Panc1 (cell line): ENCODE data around the gene CPOX. TPM values are rescaled to one million over a fixed set of nuclear protein-coding genes. Genes with fewer than 3 reads are reported as not detected.

Source experiments
- ATAC-seq: fragments of 200-7000 bp; cut with Tn5 transposase; 2 replicates; pipeline ENCODE4 v1.9.1; 2020; ENCODE audit warnings: mild to moderate bottlenecking, moderate library complexity
- BruUV-seq: library from RNA; stranded (reverse); fragments of 400-500 nt; replicated peaks from 2 replicates; lab custom pipeline; 2021; lab: Mats Ljungman, UMichigan
- CTCF ChIA-PET: fragments of 300-600 bp; sonication (Branson Sonifier 250); formaldehyde crosslinking; loops from one replicate; lab custom pipeline; 2022; ENCODE audit warnings: antibody characterized with exemption; lab: Charles Lee
- POLR2A ChIA-PET: fragments of 300-600 bp; sonication (Branson Sonifier 250); formaldehyde crosslinking; loops from one replicate; lab custom pipeline; 2022; ENCODE audit warnings: antibody characterized with exemption; lab: Charles Lee
- DNase-seq: peaks from one replicate; pipeline ENCODE4 v3.0.0-alpha.2; 2010; ENCODE audit warnings: low read depth, low spot score
- H3K27ac ChIP-seq: 2 replicates; pipeline ENCODE4 v1.5.1; 2011; ENCODE audit warnings: mild to moderate bottlenecking, low read length, inconsistent platforms
- H3K27me3 ChIP-seq: fragments of 200-500 bp; sonication (Bioruptor generic); 2 replicates; pipeline ENCODE4 v1.6.0; 2014; ENCODE audit warnings: low read length, inconsistent platforms; ENCODE audit not compliant: control insufficient read depth, insufficient read depth
- H3K36me3 ChIP-seq: fragments of 200-500 bp; sonication (Bioruptor generic); 2 replicates; pipeline ENCODE4 v1.5.1; 2014; ENCODE audit warnings: inconsistent platforms, mild to moderate bottlenecking, low read length, moderate library complexity; ENCODE audit not compliant: control insufficient read depth, insufficient read depth
- H3K4me1 ChIP-seq: 2 replicates; pipeline ENCODE4 v1.5.1; 2011; ENCODE audit warnings: inconsistent platforms, mild to moderate bottlenecking, low read length, moderate library complexity; ENCODE audit not compliant: control insufficient read depth, insufficient read depth
- H3K4me3 ChIP-seq, 2 experiments: 2 replicates each; pipeline ENCODE4 v1.5.1; 2011 to 2012; ENCODE audit warnings: low read depth in 2 of 2, low read length in 2 of 2, mild to moderate bottlenecking in 2 of 2, inconsistent platforms in 1 of 2, moderate library complexity in 1 of 2
- H3K9me3 ChIP-seq: fragments of 200-500 bp; sonication (Bioruptor generic); 2 replicates; pipeline ENCODE4 v1.5.1; 2014; ENCODE audit warnings: low read depth, mild to moderate bottlenecking, inconsistent platforms, low read length, moderate library complexity; ENCODE audit not compliant: control insufficient read depth, insufficient read depth
- POLR2AphosphoS5 ChIP-seq: IDR thresholded peaks from 2 replicates; pipeline ENCODE4 v1.6.1; 2012; ENCODE audit warnings: mild to moderate bottlenecking, low read depth, low read length, moderate library complexity
- SIN3A ChIP-seq: IDR thresholded peaks from 2 replicates; pipeline ENCODE4 v1.6.1; 2012; ENCODE audit warnings: low read depth, mild to moderate bottlenecking, low read length, moderate library complexity, borderline replicate concordance; ENCODE audit not compliant: insufficient read depth
- TCF7L2 ChIP-seq: IDR thresholded peaks from 2 replicates; pipeline ENCODE4 v1.6.1; 2011; ENCODE audit warnings: mild to moderate bottlenecking, low read depth, low read length, inconsistent platforms
- in situ Hi-C: cut with HindIII; loops from 2 replicates; pipeline ENCODE4 v1.10.0; 2016; ENCODE audit warnings: low sequenced_read_pairs, low pct_unique_long_range_greater_than_20kb
- intact Hi-C: fragments of 100-400 bp; cut with micrococcal nuclease; formaldehyde crosslinking; loops from one replicate; pipeline ENCODE4 v1.10.0; 2022; ENCODE audit not compliant: unreplicated experiment
- total RNA-seq: library from RNA; stranded (reverse); gene quantifications from one replicate; pipeline ENCODE4 v1.2.1, GENCODE V29; 2021; ENCODE audit not compliant: unreplicated experiment
- TF ChIP-seq, protein P1 (sequence below), 2 experiments: IDR thresholded peaks; 2 replicates each; pipeline ENCODE4 v1.6.1; 2011 to 2012; ENCODE audit warnings: low read depth in 2 of 2, control low read depth in 1 of 2, low read length in 1 of 2, mild to moderate bottlenecking in 1 of 2, moderate library complexity in 1 of 2; ENCODE audit not compliant: insufficient read depth in 1 of 2
- TF ChIP-seq, protein P2 (sequence below): fragments of 450-650 bp; IDR thresholded peaks from 2 replicates; pipeline ENCODE4 v1.5.1; 2017; ENCODE audit warnings: mild to moderate bottlenecking

Gene CPOX
- total RNA-seq, 1 experiment from 2014 or later, result 14.7 TPM

DNA sequence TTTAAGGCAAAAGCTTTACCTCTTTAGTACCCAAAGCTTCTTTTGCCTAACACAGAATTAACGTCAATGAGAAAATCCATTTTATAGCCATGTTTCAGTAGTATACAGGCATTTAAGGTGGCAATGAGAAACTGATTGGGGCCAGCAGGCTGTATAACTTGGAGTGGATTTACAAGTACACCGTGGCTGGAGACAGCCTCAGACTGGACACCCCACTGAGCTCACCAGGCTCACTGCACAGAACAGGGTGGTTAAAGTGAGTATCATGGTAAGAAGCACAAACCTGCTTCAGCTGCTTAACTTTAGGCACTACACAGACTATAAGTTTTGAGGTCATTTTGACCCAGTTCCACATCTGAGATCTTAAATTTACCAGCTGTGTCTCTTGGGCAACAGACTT, 8.9 kb downstream of the CPOX start:
- no TSS peak for BruUV-seq

DNA sequence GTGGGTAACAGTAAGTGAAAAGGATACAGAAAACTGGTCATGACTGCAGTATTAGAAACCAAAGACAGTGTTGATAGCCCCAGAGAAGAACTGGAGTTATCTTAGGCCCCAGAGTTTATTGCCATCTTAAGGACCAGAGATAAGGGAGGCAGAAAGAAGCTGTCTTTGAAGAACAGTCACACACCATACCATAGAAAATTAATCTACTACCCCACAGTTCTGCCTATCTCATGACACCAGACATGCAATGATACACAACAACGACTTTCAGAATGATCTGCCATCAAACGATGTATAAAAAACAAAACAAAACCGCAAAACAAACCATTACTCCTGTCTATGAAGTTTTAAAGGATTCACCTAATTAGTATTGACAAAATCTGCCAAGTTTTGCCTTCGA, 9.6 kb downstream of the CPOX start:
- intact Hi-C loops, result no loop called here
- ChIA-PET POLR2A (no interaction called here), CTCF (no interaction called here)
- no peaks in the 10 kb centered on the region for H3K4me1 ChIP-seq
- H3K27ac ChIP-seq, result no peak overlapping the region
- no TSS peak for BruUV-seq
- DNase-seq, result no peak
- TF ChIP-seq SIN3A, result no peak
- TF ChIP-seq POLR2AphosphoS5, result no peak
- TF ChIP-seq, protein P1, sequence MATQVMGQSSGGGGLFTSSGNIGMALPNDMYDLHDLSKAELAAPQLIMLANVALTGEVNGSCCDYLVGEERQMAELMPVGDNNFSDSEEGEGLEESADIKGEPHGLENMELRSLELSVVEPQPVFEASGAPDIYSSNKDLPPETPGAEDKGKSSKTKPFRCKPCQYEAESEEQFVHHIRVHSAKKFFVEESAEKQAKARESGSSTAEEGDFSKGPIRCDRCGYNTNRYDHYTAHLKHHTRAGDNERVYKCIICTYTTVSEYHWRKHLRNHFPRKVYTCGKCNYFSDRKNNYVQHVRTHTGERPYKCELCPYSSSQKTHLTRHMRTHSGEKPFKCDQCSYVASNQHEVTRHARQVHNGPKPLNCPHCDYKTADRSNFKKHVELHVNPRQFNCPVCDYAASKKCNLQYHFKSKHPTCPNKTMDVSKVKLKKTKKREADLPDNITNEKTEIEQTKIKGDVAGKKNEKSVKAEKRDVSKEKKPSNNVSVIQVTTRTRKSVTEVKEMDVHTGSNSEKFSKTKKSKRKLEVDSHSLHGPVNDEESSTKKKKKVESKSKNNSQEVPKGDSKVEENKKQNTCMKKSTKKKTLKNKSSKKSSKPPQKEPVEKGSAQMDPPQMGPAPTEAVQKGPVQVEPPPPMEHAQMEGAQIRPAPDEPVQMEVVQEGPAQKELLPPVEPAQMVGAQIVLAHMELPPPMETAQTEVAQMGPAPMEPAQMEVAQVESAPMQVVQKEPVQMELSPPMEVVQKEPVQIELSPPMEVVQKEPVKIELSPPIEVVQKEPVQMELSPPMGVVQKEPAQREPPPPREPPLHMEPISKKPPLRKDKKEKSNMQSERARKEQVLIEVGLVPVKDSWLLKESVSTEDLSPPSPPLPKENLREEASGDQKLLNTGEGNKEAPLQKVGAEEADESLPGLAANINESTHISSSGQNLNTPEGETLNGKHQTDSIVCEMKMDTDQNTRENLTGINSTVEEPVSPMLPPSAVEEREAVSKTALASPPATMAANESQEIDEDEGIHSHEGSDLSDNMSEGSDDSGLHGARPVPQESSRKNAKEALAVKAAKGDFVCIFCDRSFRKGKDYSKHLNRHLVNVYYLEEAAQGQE (IDR thresholded peaks at IDR 0.05; ENCODE audit: insufficient read depth in 1 of 2, low read depth in 2 of 2, low read length in 1 of 2), result no peak
- TF ChIP-seq TCF7L2, result no peak
- TF ChIP-seq, protein P2, sequence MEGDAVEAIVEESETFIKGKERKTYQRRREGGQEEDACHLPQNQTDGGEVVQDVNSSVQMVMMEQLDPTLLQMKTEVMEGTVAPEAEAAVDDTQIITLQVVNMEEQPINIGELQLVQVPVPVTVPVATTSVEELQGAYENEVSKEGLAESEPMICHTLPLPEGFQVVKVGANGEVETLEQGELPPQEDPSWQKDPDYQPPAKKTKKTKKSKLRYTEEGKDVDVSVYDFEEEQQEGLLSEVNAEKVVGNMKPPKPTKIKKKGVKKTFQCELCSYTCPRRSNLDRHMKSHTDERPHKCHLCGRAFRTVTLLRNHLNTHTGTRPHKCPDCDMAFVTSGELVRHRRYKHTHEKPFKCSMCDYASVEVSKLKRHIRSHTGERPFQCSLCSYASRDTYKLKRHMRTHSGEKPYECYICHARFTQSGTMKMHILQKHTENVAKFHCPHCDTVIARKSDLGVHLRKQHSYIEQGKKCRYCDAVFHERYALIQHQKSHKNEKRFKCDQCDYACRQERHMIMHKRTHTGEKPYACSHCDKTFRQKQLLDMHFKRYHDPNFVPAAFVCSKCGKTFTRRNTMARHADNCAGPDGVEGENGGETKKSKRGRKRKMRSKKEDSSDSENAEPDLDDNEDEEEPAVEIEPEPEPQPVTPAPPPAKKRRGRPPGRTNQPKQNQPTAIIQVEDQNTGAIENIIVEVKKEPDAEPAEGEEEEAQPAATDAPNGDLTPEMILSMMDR, result no peak
- ATAC-seq, result no peak
- no peak overlapping the region for H3K4me3 ChIP-seq
- H3K9me3 ChIP-seq, result no peaks in the 10 kb centered on the region
- in situ Hi-C loops, result no loop called here
- H3K36me3 ChIP-seq, result 0 out of 2 replicates have a peak, but pooled peaks cover 4% of the 10 kb centered on the region
- H3K27me3 ChIP-seq, result no peaks in the 10 kb centered on the region

More for the DNA sequence above, 8.9 kb downstream of the CPOX start:
- no peaks in the 10 kb centered on the region for H3K9me3 ChIP-seq
- H3K27me3 ChIP-seq, result no peaks in the 10 kb centered on the region
- ChIA-PET POLR2A (no interaction called here), CTCF (no interaction called here)
- H3K4me1 ChIP-seq, result no peaks in the 10 kb centered on the region
- intact Hi-C loops, result no loop called here
- in situ Hi-C loops, result no loop called here
- no peak overlapping the region for H3K27ac ChIP-seq
- DNase-seq, result no peak
- H3K36me3 ChIP-seq, result 0 out of 2 replicates have a peak, but pooled peaks cover 4% of the 10 kb centered on the region
- ATAC-seq, result no peak
- no peak overlapping the region for H3K4me3 ChIP-seq
- TF ChIP-seq, protein P2, result no peak
- TF ChIP-seq, protein P1 (IDR thresholded peaks at IDR 0.05; ENCODE audit: insufficient read depth in 1 of 2, low read depth in 2 of 2, low read length in 1 of 2), result no peak
